ENCODE data around the gene MYO5A. TPM values are rescaled to one million over a fixed set of nuclear protein-coding genes. Genes with fewer than 3 reads are reported as not detected.

MYO5A gene
- total RNA-seq, 1 donor from 2014 or later = 55.0 TPM

- TF ChIP-seq CTCF (IDR thresholded peaks at IDR 0.05) = no peak
- no peaks in the 10 kb centered on the region for H3K4me1 ChIP-seq
- H3K36me3 ChIP-seq = no peaks in the 10 kb centered on the region
- no peak overlapping the region for H3K4me3 ChIP-seq
- no peaks in the 10 kb centered on the region for H3K27me3 ChIP-seq
- H3K9me3 ChIP-seq = no peaks in the 10 kb centered on the region
- DNase-seq (ENCODE audit: low spot score in 2 of 2) = no peak
- no peak overlapping the region for H3K27ac ChIP-seq
- intact Hi-C loops (cut with DNase I) = no loop called here
These were observed 247.3 kb downstream of the MYO5A start for GRCh38 chr15:52281085-52282035.

GRCh38 chr15:52280326-52281084, 248.2 kb downstream of the MYO5A start:
- no peaks in the 10 kb centered on the region for H3K9me3 ChIP-seq
- intact Hi-C loops (cut with DNase I) = no loop called here
- H3K27me3 ChIP-seq = no peaks in the 10 kb centered on the region
- no peaks in the 10 kb centered on the region for H3K36me3 ChIP-seq
- no peak overlapping the region for H3K27ac ChIP-seq
- H3K4me1 ChIP-seq = no peaks in the 10 kb centered on the region
- H3K4me3 ChIP-seq = no peak overlapping the region
- no peak for DNase-seq (ENCODE audit: low spot score in 2 of 2)
- no peak for TF ChIP-seq CTCF (IDR thresholded peaks at IDR 0.05)

GRCh38 chr15:52278636-52279367, 249.9 kb downstream of the MYO5A start:
- intact Hi-C loops (cut with DNase I) = no loop called here
- Histone ChIP-seq H3K36me3 (no peaks in the 10 kb centered on the region), H3K4me1 (no peaks in the 10 kb centered on the region), H3K27me3 (no peaks in the 10 kb centered on the region), H3K27ac (no peak overlapping the region), H3K9me3 (no peaks in the 10 kb centered on the region), H3K4me3 (no peak overlapping the region)
- DNase-seq (ENCODE audit: low spot score in 2 of 2) = no peak
- TF ChIP-seq CTCF (IDR thresholded peaks at IDR 0.05) = no peak

- no peaks in the 10 kb centered on the region for H3K36me3 ChIP-seq
- H3K27me3 ChIP-seq = no peaks in the 10 kb centered on the region
- DNase-seq (ENCODE audit: low spot score in 2 of 2) = no peak
- TF ChIP-seq CTCF (IDR thresholded peaks at IDR 0.05) = no peak
- no peak overlapping the region for H3K4me3 ChIP-seq
- no peaks in the 10 kb centered on the region for H3K4me1 ChIP-seq
- intact Hi-C loops (cut with DNase I) = no loop called here
- no peaks in the 10 kb centered on the region for H3K9me3 ChIP-seq
- H3K27ac ChIP-seq = no peak overlapping the region
These were observed 250.5 kb downstream of the MYO5A start for GRCh38 chr15:52278135-52278534.

- no peak for TF ChIP-seq CTCF (IDR thresholded peaks at IDR 0.05)
- Histone ChIP-seq H3K4me3 (no peak overlapping the region), H3K27ac (no peak overlapping the region), H3K9me3 (no peaks in the 10 kb centered on the region), H3K36me3 (no peaks in the 10 kb centered on the region), H3K4me1 (no peaks in the 10 kb centered on the region), H3K27me3 (no peaks in the 10 kb centered on the region)
- intact Hi-C loops (cut with DNase I) = no loop called here
- DNase-seq (ENCODE audit: low spot score in 2 of 2) = no peak
These were observed 251.1 kb downstream of the MYO5A start for GRCh38 chr15:52277575-52277974.

All from ascending aorta (tissue), 2 donors.